ENCODE results near the gene PSMB7.

DNA sequence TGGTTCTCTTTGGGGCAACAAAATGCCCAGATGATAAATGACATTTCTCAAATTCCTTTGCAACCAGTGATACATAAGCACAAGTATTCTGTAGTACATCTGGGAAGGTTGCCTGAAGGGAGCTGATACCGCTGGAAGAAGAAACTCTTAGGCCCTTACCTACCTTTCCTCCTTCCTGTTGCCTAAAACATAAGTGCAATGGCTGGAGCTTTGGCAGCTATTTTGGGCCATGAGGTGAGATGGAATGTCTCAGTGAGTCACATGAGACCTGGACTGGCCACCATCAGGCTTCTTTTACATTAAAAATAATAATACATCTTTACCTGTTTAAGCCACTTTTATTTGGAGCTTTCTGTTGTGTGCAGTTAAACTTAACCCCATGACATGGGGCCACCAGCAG, 23.8 kb upstream of the PSMB7 start:
- TF ChIP-seq, protein P1, sequence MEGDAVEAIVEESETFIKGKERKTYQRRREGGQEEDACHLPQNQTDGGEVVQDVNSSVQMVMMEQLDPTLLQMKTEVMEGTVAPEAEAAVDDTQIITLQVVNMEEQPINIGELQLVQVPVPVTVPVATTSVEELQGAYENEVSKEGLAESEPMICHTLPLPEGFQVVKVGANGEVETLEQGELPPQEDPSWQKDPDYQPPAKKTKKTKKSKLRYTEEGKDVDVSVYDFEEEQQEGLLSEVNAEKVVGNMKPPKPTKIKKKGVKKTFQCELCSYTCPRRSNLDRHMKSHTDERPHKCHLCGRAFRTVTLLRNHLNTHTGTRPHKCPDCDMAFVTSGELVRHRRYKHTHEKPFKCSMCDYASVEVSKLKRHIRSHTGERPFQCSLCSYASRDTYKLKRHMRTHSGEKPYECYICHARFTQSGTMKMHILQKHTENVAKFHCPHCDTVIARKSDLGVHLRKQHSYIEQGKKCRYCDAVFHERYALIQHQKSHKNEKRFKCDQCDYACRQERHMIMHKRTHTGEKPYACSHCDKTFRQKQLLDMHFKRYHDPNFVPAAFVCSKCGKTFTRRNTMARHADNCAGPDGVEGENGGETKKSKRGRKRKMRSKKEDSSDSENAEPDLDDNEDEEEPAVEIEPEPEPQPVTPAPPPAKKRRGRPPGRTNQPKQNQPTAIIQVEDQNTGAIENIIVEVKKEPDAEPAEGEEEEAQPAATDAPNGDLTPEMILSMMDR (conservative IDR thresholded peaks at IDR 0.05) = no peak
- no peak for TF ChIP-seq ZFX (IDR thresholded peaks at IDR 0.05)
